BE2C (cell line): ENCODE measurements around the gene NAT10.
"Not testable (repeated sequence)": the region's sequence is repeated elsewhere in the genome, so short reads cannot be mapped to it uniquely, and the experiment has no call there.

Experiments
- DNase-seq: peaks from one replicate; pipeline ENCODE4 v3.0.0-alpha.2; 2020
- H3K27me3 ChIP-seq: fragments of 250-450 bp; sonication (Bioruptor Pico); 2 replicates; pipeline ENCODE4 v1.5.1; 2020; ENCODE audit warnings: mild to moderate bottlenecking
- H3K36me3 ChIP-seq: fragments of 250-450 bp; sonication (Bioruptor Pico); 2 replicates; pipeline ENCODE4 v1.5.1; 2020; ENCODE audit warnings: mild to moderate bottlenecking
- H3K4me1 ChIP-seq: fragments of 250-450 bp; sonication (Bioruptor Pico); 2 replicates; pipeline ENCODE4 v1.5.1; 2020
- H3K4me3 ChIP-seq: 2 replicates; pipeline ENCODE4 v1.5.1; 2011; ENCODE audit warnings: low read depth, low read length
- H3K9me3 ChIP-seq: fragments of 250-450 bp; sonication (Bioruptor Pico); 2 replicates; pipeline ENCODE4 v1.5.1; 2020
- CTCF ChIP-seq: IDR thresholded peaks from 2 replicates; pipeline ENCODE4 v1.5.1; 2012; ENCODE audit warnings: mild to moderate bottlenecking, low read depth, low read length

Gene NAT10

GRCh38 chr11:34176751-34177209 lies 71.4 kb downstream of the NAT10 start:
- no peak for DNase-seq

GRCh38 chr11:34178209-34178821 lies 72.9 kb downstream of the NAT10 start:
- TF ChIP-seq CTCF: no peak
- Histone ChIP-seq H3K9me3 (no peaks in the 10 kb centered on the region; the same call in 1 of the 2 replicates), H3K27me3 (no peaks in the 10 kb centered on the region), H3K4me1 (no peaks in the 10 kb centered on the region; the same call in 1 of the 2 replicates), H3K4me3 (no peak overlapping the region), H3K36me3 (no peaks in the 10 kb centered on the region)
- DNase-seq: no peak

More at GRCh38 chr11:34176751-34177209, 71.4 kb downstream of the NAT10 start:
- no peak for TF ChIP-seq CTCF
- Histone ChIP-seq H3K27me3 (no peaks in the 10 kb centered on the region), H3K4me3 (no peak overlapping the region), H3K36me3 (no peaks in the 10 kb centered on the region), H3K9me3 (no peaks in the 10 kb centered on the region; the same call in 1 of the 2 replicates), H3K4me1 (no peaks in the 10 kb centered on the region; the same call in 1 of the 2 replicates)

- H3K4me1 ChIP-seq: no peaks in the 10 kb centered on the region; the same call in 1 of the 2 replicates
- no peak overlapping the region for H3K4me3 ChIP-seq
- no peaks in the 10 kb centered on the region; the same call in 1 of the 2 replicates for H3K9me3 ChIP-seq
- no peak for DNase-seq
- no peaks in the 10 kb centered on the region for H3K36me3 ChIP-seq
- H3K27me3 ChIP-seq: no peaks in the 10 kb centered on the region
- no peak for TF ChIP-seq CTCF
Observed at GRCh38 chr11:34179026-34179675, 73.7 kb downstream of the NAT10 start.

- Histone ChIP-seq H3K27me3 (no peaks in the 10 kb centered on the region), H3K4me1 (no peaks in the 10 kb centered on the region), H3K36me3 (no peaks in the 10 kb centered on the region), H3K9me3 (no peaks in the 10 kb centered on the region), H3K4me3 (no peak overlapping the region)
- no peak for DNase-seq
- TF ChIP-seq CTCF: no peak
Observed at GRCh38 chr11:34180040-34180813, 74.8 kb downstream of the NAT10 start.

GRCh38 chr11:34180814-34181165 lies 75.4 kb downstream of the NAT10 start:
- not testable (repeated sequence) for DNase-seq, H3K27me3 ChIP-seq, H3K9me3 ChIP-seq, H3K4me3 ChIP-seq, H3K4me1 ChIP-seq, H3K36me3 ChIP-seq

- Histone ChIP-seq H3K27me3 (no peaks in the 10 kb centered on the region), H3K36me3 (no peaks in the 10 kb centered on the region), H3K9me3 (no peaks in the 10 kb centered on the region), H3K4me3 (no peak overlapping the region), H3K4me1 (no peaks in the 10 kb centered on the region)
- no peak for DNase-seq
- no peak for TF ChIP-seq CTCF
Observed at GRCh38 chr11:34181251-34181650, 75.8 kb downstream of the NAT10 start.
